SHP77 treated with DMSO at 0.1 percent for 48 hours (cell line): Measurements from ENCODE around the gene ARHGAP36.

ENCODE experiments used
- DNase-seq: peaks from one replicate; lab custom pipeline; 2025; lab: John Stamatoyannopoulos, UW

The ARHGAP36 gene

GRCh38 chrX:131072871-131073571 lies 14.9 kb downstream of the ARHGAP36 start:
- DNase-seq = no peak

GRCh38 chrX:131073607-131074006 lies 15.5 kb downstream of the ARHGAP36 start:
- no peak for DNase-seq

- DNase-seq = no peak
These were observed 23.9 kb downstream of the ARHGAP36 start for GRCh38 chrX:131081772-131082740.

- no peak for DNase-seq
These were observed 25.5 kb downstream of the ARHGAP36 start for GRCh38 chrX:131083510-131084142.

DNA sequence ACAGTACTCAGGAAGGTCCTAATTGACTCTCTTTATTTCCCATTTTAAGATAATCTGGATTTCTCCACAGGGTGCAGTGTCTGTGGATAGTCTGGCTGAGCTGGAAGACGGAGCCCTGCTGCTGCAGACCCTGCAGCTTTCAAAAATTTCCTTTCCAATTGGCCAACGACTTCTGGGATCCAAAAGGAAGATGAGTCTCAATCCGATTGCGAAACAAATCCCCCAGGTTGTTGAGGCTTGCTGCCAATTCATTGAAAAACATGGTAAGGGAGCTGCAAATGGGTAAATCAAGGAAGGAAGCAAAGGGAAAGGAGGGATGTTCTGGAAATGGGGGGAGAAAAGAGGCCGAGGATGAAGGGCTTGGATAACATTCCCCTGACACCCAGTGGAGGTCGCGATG lies 26.0 kb downstream of the ARHGAP36 start:
- no peak for DNase-seq

- DNase-seq = no peak
These were observed 78.6 kb downstream of the ARHGAP36 start for GRCh38 chrX:131136776-131137175.

DNA sequence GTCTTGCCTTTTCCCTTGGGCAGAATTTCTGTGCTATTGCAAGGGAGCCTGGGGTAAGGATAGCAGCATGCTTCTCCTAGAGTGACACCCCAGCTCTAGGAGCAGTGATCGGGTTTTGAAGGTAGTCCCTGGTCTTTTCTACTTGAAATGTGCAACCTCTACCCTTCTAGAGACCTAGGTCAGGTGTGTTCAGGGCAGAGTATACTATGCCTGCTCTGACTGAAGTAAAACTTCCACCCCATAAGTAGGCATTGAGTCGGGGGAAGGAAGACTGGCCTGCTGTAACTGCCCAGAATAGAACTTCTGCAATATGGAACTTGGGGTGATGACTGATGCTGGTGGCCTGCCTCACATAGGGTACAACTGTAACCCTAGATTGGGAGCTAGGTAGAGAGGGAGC lies 80.9 kb downstream of the ARHGAP36 start:
- no peak for DNase-seq
